Measurements from ENCODE around the gene KIFC1. TPM values are rescaled to one million over a fixed set of nuclear protein-coding genes. Genes with fewer than 3 reads are reported as not detected.
A peak's percentile ranks its signal among the peaks of the same experiment; 100 is the strongest.

The KIFC1 gene
- total and polyA plus RNA-seq, 2 donors (not counting 1 experiment from before 2014, with no cell fraction given): 0.79 to 1.0 TPM

DNA sequence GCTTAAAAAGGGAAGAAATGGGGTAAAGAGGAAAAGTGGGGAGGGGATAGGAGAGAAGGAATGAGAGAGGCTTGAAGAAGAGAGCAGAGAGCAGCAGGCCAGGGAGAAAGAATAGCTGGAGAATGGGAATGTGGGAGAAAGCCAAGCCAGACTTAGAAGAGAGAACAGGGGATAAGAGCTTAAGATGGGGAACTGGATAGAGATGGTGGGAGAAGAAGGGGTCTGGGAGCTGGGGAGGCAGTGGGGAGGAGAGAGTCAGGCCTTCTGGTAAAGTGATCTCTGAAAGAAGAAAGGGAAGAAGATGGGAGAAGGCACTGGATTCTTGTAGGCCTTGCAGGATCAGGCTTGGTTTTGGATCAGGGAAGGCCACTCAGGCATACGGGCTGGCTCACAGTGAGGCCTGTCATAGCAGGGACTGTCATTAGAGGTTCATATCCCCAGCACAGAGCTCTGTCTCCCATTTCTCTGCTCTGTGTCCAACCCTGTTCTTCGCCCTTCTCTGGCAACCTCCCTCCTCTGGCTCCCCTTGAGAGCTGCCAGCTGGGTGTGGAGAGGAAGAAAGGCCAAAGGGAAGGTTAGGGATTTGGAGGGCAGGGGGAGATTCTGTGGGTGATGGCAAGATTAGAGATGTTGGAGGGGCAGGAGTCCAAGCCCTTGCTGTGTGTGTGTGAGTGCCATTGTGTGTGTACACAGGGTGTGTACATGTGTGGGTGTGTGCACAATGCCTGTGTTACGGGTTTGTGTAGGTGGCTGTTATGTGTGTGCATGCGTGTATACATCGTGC is 37.5 kb downstream of the KIFC1 start:
- POLR2A ChIA-PET: interaction anchor here (1.0 kb wide), 1 partner anchor 141 kb away, joined by 5 read pairs; no protein-coding TSS in a partner anchor
- DNase-seq: peak; percentile 33
- H3K9ac ChIP-seq (ENCODE audit: low read length): peak overlapping the region; percentile 58

More for the DNA sequence above, 37.5 kb downstream of the KIFC1 start:
- Histone ChIP-seq H3K27ac (ENCODE audit: low read length in 2 of 2) (peak overlapping the region; percentile 59 to 75), H3K27me3 (replicated peaks in 1 of 4; ENCODE audit: control extremely low read depth in 1 of 4, control insufficient read depth in 3 of 4, insufficient read depth in 4 of 4, low read length in 3 of 4) (no peaks in the 10 kb centered on the region), H4K20me1 (ENCODE audit: control insufficient read depth, insufficient read depth, low read length, poor library complexity, severe bottlenecking) (no peaks in the 10 kb centered on the region), H3K36me3 (replicated peaks in 1 of 2; ENCODE audit: control extremely low read depth in 1 of 2, control insufficient read depth in 1 of 2, extremely low read depth in 1 of 2, insufficient read depth in 2 of 2, low read length in 1 of 2) (no peaks in the 10 kb centered on the region), H3K4me3 (ENCODE audit: control extremely low read depth in 1 of 5, extremely low read depth in 1 of 5, insufficient read depth in 1 of 5, low read depth in 2 of 5, low read length in 4 of 5) (no peak overlapping the region), H3K4me2 (replicated peaks; ENCODE audit: low read depth, low read length, poor library complexity, severe bottlenecking) (peak overlapping the region; percentile 88), H3K79me2 (ENCODE audit: control insufficient read depth, insufficient read depth, low read length) (peaks cover 19% of the 10 kb centered on the region), H3K4me1 (ENCODE audit: control insufficient read depth in 2 of 2, insufficient read depth in 2 of 2, low read length in 2 of 2) (peaks cover 78 to 88% of the 10 kb centered on the region in 2 donors), H3K9me3 (ENCODE audit: control extremely low read depth in 1 of 3, control insufficient read depth in 2 of 3, insufficient read depth in 1 of 3, low read length in 2 of 3) (no peaks in the 10 kb centered on the region), H2AFZ (ENCODE audit: insufficient read depth, low read depth, low read length, poor library complexity, severe bottlenecking) (no peak overlapping the region)
- Mint-ChIP-seq H3K4me3 (peak overlapping the region; percentile 96), H3K9me3 (ENCODE audit: insufficient read depth) (no peaks in the 10 kb centered on the region), H3K27me3 (no peaks in the 10 kb centered on the region), H3K27ac (peak overlapping the region; percentile 96), H3K4me1 (peaks cover 94% of the 10 kb centered on the region)
- no peak for ATAC-seq (ENCODE audit: low read depth)
- no peak for TF ChIP-seq EZH2 (IDR thresholded peaks at IDR 0.05; ENCODE audit: borderline replicate concordance, insufficient read depth, low read depth, low read length, poor library complexity, severe bottlenecking)
- TF ChIP-seq CTCF (IDR thresholded peaks at IDR 0.05): no peak
- intact Hi-C loops (cut with micrococcal nuclease): loop anchor here (1.0 to 5.0 kb wide), 3 partner anchors 19 to 193 kb away; partner anchors contain the start of genes ITPR3 and TAPBP
- CTCF ChIA-PET: interaction anchor here (0.6 to 1.3 kb wide), 7 partner anchors 10 to 158 kb away, joined by 3 to 6 read pairs (median 3); partner anchors contain the start of gene CUTA
- 79% methylated on average over 3 of the region's 5 CpGs for WGBS (ENCODE audit: insufficient coverage)

All from B cell (primary cell).